Ishikawa (cell line): ENCODE data around the gene PKP3.

ENCODE experiments used
- CEBPB ChIP-seq: IDR thresholded peaks from 2 replicates; pipeline ENCODE4 v1.6.1; 2012
- EGR1 ChIP-seq: IDR thresholded peaks from 2 replicates; pipeline ENCODE4 v1.6.1; 2012
- EP300 ChIP-seq: IDR thresholded peaks from 2 replicates; pipeline ENCODE4 v1.6.1; 2012; ENCODE audit warnings: borderline replicate concordance
- NFIC ChIP-seq: IDR thresholded peaks from 2 replicates; pipeline ENCODE4 v1.6.1; 2012
- RAD21 ChIP-seq: IDR thresholded peaks from 2 replicates; pipeline ENCODE4 v1.6.1; 2012; ENCODE audit warnings: low read depth
- TAF1 ChIP-seq: IDR thresholded peaks from 2 replicates; pipeline ENCODE4 v1.6.1; 2012; ENCODE audit warnings: low read depth, mild to moderate bottlenecking
- TCF12 ChIP-seq: IDR thresholded peaks from 2 replicates; pipeline ENCODE4 v1.6.1; 2012; ENCODE audit warnings: low read depth
- TEAD4 ChIP-seq: IDR thresholded peaks from 2 replicates; pipeline ENCODE4 v1.6.1; 2012
- YY1 ChIP-seq: IDR thresholded peaks from 2 replicates; pipeline ENCODE4 v1.6.1; 2012; ENCODE audit warnings: low read depth
- ZBTB7A ChIP-seq: IDR thresholded peaks from 2 replicates; pipeline ENCODE4 v1.6.1; 2012; ENCODE audit warnings: low read depth
- TF ChIP-seq, protein P1 (sequence below): IDR thresholded peaks from 2 replicates; pipeline ENCODE4 v1.6.1; 2012; ENCODE audit warnings: low read depth, mild to moderate bottlenecking
- TF ChIP-seq, protein P2 (sequence below): IDR thresholded peaks from 2 replicates; pipeline ENCODE4 v1.6.1; 2012
- TF ChIP-seq, protein P3 (sequence below): IDR thresholded peaks from 2 replicates; pipeline ENCODE4 v1.6.1; 2012

DNA sequence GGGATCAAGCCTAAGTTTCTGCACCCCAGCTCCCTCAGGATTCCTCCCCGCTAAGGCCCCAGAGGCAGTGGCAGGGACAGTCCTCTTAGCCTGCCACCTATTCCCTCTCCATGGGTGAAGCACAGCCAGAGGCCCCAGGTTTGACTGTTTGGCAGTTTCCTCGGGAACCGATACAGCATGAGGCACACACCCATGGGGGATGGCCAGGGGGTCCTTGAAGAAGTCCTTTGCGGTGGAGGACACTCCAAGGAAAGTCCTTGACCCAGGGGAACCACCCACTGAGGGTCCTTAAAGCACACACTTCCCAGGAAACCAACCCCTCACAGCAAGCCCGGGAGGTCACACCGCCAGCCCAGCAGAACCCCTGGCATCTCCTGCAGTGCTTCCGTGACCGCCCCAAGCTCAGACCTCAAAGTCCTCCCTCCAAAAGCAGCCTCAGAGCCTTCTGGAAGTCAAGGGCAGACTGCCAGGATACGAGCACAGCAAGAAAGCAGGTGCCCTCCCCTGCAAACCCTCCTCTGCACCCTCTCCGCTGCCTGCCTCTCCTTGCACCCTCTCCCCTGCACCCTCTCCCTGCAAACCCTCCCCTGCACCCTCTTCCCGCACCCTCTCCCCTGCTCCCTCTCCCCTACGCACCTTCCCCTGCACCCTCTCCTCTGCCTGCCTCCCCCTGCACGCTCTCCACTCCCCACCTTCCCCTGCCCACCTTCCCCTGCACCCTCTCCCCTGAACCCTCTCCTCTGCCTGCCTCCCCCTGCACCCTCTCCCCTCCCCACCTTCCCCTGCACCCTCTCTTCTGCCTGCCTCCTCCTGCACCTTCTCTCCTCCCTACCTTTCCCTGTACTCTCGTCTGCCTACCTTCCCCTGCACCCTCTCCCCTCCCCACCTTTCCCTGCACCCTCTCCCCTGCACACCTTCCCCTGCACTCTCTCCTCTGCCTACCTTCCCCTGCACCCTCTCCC is 19.4 kb downstream of the PKP3 start:
- TF ChIP-seq EP300: no peak
- no peak for TF ChIP-seq ZBTB7A
- TF ChIP-seq, protein P1, sequence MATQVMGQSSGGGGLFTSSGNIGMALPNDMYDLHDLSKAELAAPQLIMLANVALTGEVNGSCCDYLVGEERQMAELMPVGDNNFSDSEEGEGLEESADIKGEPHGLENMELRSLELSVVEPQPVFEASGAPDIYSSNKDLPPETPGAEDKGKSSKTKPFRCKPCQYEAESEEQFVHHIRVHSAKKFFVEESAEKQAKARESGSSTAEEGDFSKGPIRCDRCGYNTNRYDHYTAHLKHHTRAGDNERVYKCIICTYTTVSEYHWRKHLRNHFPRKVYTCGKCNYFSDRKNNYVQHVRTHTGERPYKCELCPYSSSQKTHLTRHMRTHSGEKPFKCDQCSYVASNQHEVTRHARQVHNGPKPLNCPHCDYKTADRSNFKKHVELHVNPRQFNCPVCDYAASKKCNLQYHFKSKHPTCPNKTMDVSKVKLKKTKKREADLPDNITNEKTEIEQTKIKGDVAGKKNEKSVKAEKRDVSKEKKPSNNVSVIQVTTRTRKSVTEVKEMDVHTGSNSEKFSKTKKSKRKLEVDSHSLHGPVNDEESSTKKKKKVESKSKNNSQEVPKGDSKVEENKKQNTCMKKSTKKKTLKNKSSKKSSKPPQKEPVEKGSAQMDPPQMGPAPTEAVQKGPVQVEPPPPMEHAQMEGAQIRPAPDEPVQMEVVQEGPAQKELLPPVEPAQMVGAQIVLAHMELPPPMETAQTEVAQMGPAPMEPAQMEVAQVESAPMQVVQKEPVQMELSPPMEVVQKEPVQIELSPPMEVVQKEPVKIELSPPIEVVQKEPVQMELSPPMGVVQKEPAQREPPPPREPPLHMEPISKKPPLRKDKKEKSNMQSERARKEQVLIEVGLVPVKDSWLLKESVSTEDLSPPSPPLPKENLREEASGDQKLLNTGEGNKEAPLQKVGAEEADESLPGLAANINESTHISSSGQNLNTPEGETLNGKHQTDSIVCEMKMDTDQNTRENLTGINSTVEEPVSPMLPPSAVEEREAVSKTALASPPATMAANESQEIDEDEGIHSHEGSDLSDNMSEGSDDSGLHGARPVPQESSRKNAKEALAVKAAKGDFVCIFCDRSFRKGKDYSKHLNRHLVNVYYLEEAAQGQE: no peak
- no peak for TF ChIP-seq TEAD4
- TF ChIP-seq NFIC: no peak
- TF ChIP-seq, protein P2, sequence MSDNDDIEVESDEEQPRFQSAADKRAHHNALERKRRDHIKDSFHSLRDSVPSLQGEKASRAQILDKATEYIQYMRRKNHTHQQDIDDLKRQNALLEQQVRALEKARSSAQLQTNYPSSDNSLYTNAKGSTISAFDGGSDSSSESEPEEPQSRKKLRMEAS: no peak
- TF ChIP-seq CEBPB: no peak
- TF ChIP-seq TAF1: no peak
- no peak for TF ChIP-seq RAD21
- TF ChIP-seq YY1: no peak
- no peak for TF ChIP-seq TCF12
- TF ChIP-seq, protein P3, sequence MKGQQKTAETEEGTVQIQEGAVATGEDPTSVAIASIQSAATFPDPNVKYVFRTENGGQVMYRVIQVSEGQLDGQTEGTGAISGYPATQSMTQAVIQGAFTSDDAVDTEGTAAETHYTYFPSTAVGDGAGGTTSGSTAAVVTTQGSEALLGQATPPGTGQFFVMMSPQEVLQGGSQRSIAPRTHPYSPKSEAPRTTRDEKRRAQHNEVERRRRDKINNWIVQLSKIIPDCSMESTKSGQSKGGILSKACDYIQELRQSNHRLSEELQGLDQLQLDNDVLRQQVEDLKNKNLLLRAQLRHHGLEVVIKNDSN: no peak
- no peak for TF ChIP-seq EGR1
